Measurements from ENCODE around the gene PDIA4. TPM values are rescaled to one million over a fixed set of nuclear protein-coding genes. Genes with fewer than 3 reads are reported as not detected.
"Not testable (repeated sequence)": the region's sequence is repeated elsewhere in the genome, so short reads cannot be mapped to it uniquely, and the experiment has no call there.

The PDIA4 gene
- total RNA-seq, 1 donor from 2014 or later = 266 TPM

DNA sequence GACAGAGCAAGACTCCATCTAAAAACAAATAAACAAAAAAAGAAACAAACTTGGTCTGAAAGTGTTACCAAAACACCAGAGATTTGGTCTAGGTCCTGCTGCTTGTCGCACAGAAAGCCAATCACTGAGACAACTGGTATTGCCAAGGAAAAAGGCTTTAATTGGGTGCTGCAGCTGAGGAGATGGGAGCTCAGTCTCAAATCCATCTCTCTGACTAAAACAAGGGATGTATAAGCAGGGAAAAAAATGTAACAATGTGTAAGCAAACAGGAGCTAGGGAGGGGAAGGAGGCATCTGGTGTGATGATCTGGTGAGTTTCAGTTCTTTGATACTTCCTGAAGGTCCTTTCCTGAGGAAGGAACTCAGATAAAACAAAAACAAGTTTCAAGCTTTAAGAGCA is 8.4 kb upstream of the PDIA4 start:
- peaks cover 10% of the 10 kb centered on the region for H3K9me3 Mint-ChIP-seq (ENCODE audit: unreplicated experiment)
- H3K4me1 Mint-ChIP-seq (ENCODE audit: low read depth, unreplicated experiment) = no peaks in the 10 kb centered on the region
- H2AFZ ChIP-seq (ENCODE audit: low read depth, low read length) = no peak overlapping the region
- DNase-seq (ENCODE audit: low read depth) (no peak), FAIRE-seq (no peak)
- H3K4me2 ChIP-seq (ENCODE audit: low read length) = no peak overlapping the region
- H3K4me1 ChIP-seq (ENCODE audit: insufficient read depth, low read length) = no peaks in the 10 kb centered on the region
- peaks cover 3% of the 10 kb centered on the region for H3K36me3 Mint-ChIP-seq (ENCODE audit: low read depth, unreplicated experiment)
- H3K4me3 ChIP-seq (ENCODE audit: insufficient read depth, low read depth, low read length) = no peak overlapping the region
- H3K27ac ChIP-seq (ENCODE audit: low read depth, low read length) = no peak overlapping the region
- H3K27me3 ChIP-seq (ENCODE audit: insufficient read depth, low read length) = no peaks in the 10 kb centered on the region
- no peaks in the 10 kb centered on the region for H4K20me1 ChIP-seq (ENCODE audit: insufficient read depth, low read length)
- peaks cover 3% of the 10 kb centered on the region for H3K27me3 Mint-ChIP-seq (ENCODE audit: low read depth, unreplicated experiment)
- H3K36me3 ChIP-seq (ENCODE audit: insufficient read depth, low read length) = no peaks in the 10 kb centered on the region
- no peak overlapping the region for H3K27ac Mint-ChIP-seq (ENCODE audit: unreplicated experiment)
- H3K79me2 ChIP-seq (ENCODE audit: insufficient read depth, low read length) = no peaks in the 10 kb centered on the region
- H3K9ac ChIP-seq (ENCODE audit: low read length) = no peak overlapping the region
- no peaks in the 10 kb centered on the region for H3K9me3 ChIP-seq (ENCODE audit: insufficient read depth, low read depth, low read length)
- no peak for TF ChIP-seq EZH2 (IDR thresholded peaks at IDR 0.05; ENCODE audit: insufficient read depth, low read length)
- no peak for TF ChIP-seq CTCF (IDR thresholded peaks at IDR 0.05; ENCODE audit: insufficient read depth, low read depth, low read length)
- no peak overlapping the region for H3K4me3 Mint-ChIP-seq (ENCODE audit: unreplicated experiment)

DNA sequence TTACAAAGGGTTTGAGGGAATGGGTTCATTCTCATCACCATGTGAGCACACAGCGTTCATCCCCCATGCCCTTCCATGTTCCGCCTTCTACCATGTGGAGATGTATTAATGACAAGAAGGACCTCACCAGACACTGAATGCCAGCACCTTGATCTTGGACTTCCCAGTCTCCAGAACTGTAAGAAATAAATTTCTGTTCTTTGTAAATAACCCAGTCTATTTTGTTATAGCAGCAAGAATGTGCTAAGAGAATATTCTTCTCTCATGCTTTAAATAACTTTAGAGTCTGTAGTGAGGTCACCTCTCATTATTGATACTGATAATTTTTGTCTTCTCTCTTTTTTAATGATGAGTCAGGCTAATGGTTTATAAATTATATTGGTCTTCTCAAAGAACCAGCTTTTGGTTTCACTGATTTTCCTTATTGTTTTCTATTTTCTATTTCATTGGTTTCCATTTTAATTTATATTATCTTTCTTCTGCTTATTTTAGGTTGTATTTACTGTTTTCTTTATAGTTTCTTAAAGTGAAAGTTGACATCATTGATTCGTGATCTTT is 3.1 kb upstream of the PDIA4 start:
- no peak for DNase-seq (ENCODE audit: low read depth)
- peaks cover 3% of the 10 kb centered on the region for H3K9me3 Mint-ChIP-seq (ENCODE audit: unreplicated experiment)
- no peak for TF ChIP-seq EZH2 (IDR thresholded peaks at IDR 0.05; ENCODE audit: insufficient read depth, low read length)
- no peak for TF ChIP-seq CTCF (IDR thresholded peaks at IDR 0.05; ENCODE audit: insufficient read depth, low read depth, low read length)
- Histone ChIP-seq H3K9me3 (ENCODE audit: insufficient read depth, low read depth, low read length) (no peaks in the 10 kb centered on the region), H3K79me2 (ENCODE audit: insufficient read depth, low read length) (peaks cover 18% of the 10 kb centered on the region), H3K27me3 (ENCODE audit: insufficient read depth, low read length) (no peaks in the 10 kb centered on the region), H3K4me2 (ENCODE audit: low read length) (no peak overlapping the region), H4K20me1 (ENCODE audit: insufficient read depth, low read length) (peaks cover 12% of the 10 kb centered on the region), H3K36me3 (ENCODE audit: insufficient read depth, low read length) (no peaks in the 10 kb centered on the region), H3K4me3 (ENCODE audit: insufficient read depth, low read depth, low read length) (no peak overlapping the region), H3K27ac (ENCODE audit: low read depth, low read length) (no peak overlapping the region), H3K9ac (ENCODE audit: low read length) (no peak overlapping the region), H2AFZ (ENCODE audit: low read depth, low read length) (no peak overlapping the region), H3K4me1 (ENCODE audit: insufficient read depth, low read length) (peaks cover 11% of the 10 kb centered on the region)
- FAIRE-seq = no peak
- no peak overlapping the region for H3K27ac Mint-ChIP-seq (ENCODE audit: unreplicated experiment)
- peaks cover 8% of the 10 kb centered on the region for H3K4me1 Mint-ChIP-seq (ENCODE audit: low read depth, unreplicated experiment)
- H3K27me3 Mint-ChIP-seq (ENCODE audit: low read depth, unreplicated experiment) = peaks cover 3% of the 10 kb centered on the region
- H3K4me3 Mint-ChIP-seq (ENCODE audit: unreplicated experiment) = no peak overlapping the region
- peaks cover 2% of the 10 kb centered on the region for H3K36me3 Mint-ChIP-seq (ENCODE audit: low read depth, unreplicated experiment)

GRCh38 chr7:149030439-149030838 is 2.1 kb upstream of the PDIA4 start:
- H3K27ac Mint-ChIP-seq (ENCODE audit: unreplicated experiment); DNase-seq (ENCODE audit: low read depth); H3K9ac ChIP-seq (ENCODE audit: low read length); H2AFZ ChIP-seq (ENCODE audit: low read depth, low read length); H3K27ac ChIP-seq (ENCODE audit: low read depth, low read length); H3K4me3 ChIP-seq (ENCODE audit: insufficient read depth, low read depth, low read length); H3K9me3 ChIP-seq (ENCODE audit: insufficient read depth, low read depth, low read length); H3K36me3 Mint-ChIP-seq (ENCODE audit: low read depth, unreplicated experiment); H3K27me3 Mint-ChIP-seq (ENCODE audit: low read depth, unreplicated experiment); FAIRE-seq; H3K9me3 Mint-ChIP-seq (ENCODE audit: unreplicated experiment); H3K36me3 ChIP-seq (ENCODE audit: insufficient read depth, low read length); H3K27me3 ChIP-seq (ENCODE audit: insufficient read depth, low read length); H3K4me2 ChIP-seq (ENCODE audit: low read length); H3K4me3 Mint-ChIP-seq (ENCODE audit: unreplicated experiment): not testable (repeated sequence)
- H3K4me1 ChIP-seq (ENCODE audit: insufficient read depth, low read length) = peaks cover 16% of the 10 kb centered on the region
- peaks cover 22% of the 10 kb centered on the region for H4K20me1 ChIP-seq (ENCODE audit: insufficient read depth, low read length)
- peaks cover 28% of the 10 kb centered on the region for H3K79me2 ChIP-seq (ENCODE audit: insufficient read depth, low read length)
- peaks cover 14% of the 10 kb centered on the region for H3K4me1 Mint-ChIP-seq (ENCODE audit: low read depth, unreplicated experiment)
